Endothelial cell of umbilical vein (primary cell): Measurements from ENCODE around the gene SLC6A19. TPM values are rescaled to one million over a fixed set of nuclear protein-coding genes. Genes with fewer than 3 reads are reported as not detected.

Source experiments
- BruUV-seq: library from RNA; stranded (reverse); fragments of 400-500 nt; replicated peaks from 2 replicates; lab custom pipeline; 2021; lab: Mats Ljungman, UMichigan
- CTCF ChIA-PET: fragments of 300-600, 350-600 bp; sonication (Branson Sonifier 250); formaldehyde crosslinking; loops from one replicate; lab custom pipeline; 2021; ENCODE audit warnings: antibody characterized with exemption, inconsistent platforms; lab: Charles Lee
- POLR2A ChIA-PET: fragments of 300-600, 350-600 bp; sonication (Branson Sonifier 250); formaldehyde crosslinking; loops from one replicate; lab custom pipeline; 2021; ENCODE audit warnings: antibody characterized with exemption, inconsistent platforms; lab: Charles Lee
- DNase-seq: peaks from one replicate; pipeline ENCODE4 v3.0.0-alpha.2; 2011; ENCODE audit warnings: low read depth, low spot score
- FAIRE-seq: peaks from 2 replicates; lab custom pipeline; 2011; peaks lifted over from hg19 to GRCh38; lab: Jason Lieb, UNC
- H2AFZ ChIP-seq: 2 replicates; pipeline ENCODE4 v1.6.0; 2012; ENCODE audit warnings: low read depth, low read length, control low read depth, inconsistent platforms
- H3K27ac ChIP-seq: 2 replicates; pipeline ENCODE4 v1.5.1; 2011; ENCODE audit warnings: low read depth, mild to moderate bottlenecking, control low read depth, low read length, moderate library complexity; ENCODE audit not compliant: insufficient read depth
- H3K27me3 ChIP-seq, 2 experiments: 2 replicates each; pipeline versions ENCODE4 v1.6.0 to v1.6.1; 2011; ENCODE audit warnings: low read length in 2 of 2, mixed read lengths in 1 of 2; ENCODE audit not compliant: control insufficient read depth in 2 of 2, insufficient read depth in 2 of 2
- H3K36me3 ChIP-seq, 2 experiments: 2 replicates in 1 of 2; 3 replicates in 1 of 2; pipeline ENCODE4 v1.5.1; 2011; ENCODE audit warnings: low read length in 2 of 2, mild to moderate bottlenecking in 1 of 2, moderate library complexity in 1 of 2; ENCODE audit not compliant: control insufficient read depth in 2 of 2, insufficient read depth in 2 of 2; ENCODE audit errors: extremely low read depth in 1 of 2
- H3K4me1 ChIP-seq: 3 replicates; pipeline ENCODE4 v1.5.1; 2011; ENCODE audit warnings: mild to moderate bottlenecking, low read length; ENCODE audit not compliant: control insufficient read depth, insufficient read depth; ENCODE audit errors: extremely low read depth
- H3K4me2 ChIP-seq: 2 replicates; pipeline ENCODE4 v1.6.1; 2011; ENCODE audit warnings: low read length, control low read depth, mixed read lengths; ENCODE audit not compliant: insufficient read depth
- H3K4me3 ChIP-seq, 3 experiments: fragments of 200-600 bp in 1 of 3; sonication (generic), shearing (Covaris generic) in 1 of 3; replicated peaks in 1 of 3; 2 replicates each; pipeline ENCODE4 v1.5.1; 2011 to 2016; ENCODE audit warnings: control low read depth in 3 of 3, low read length in 3 of 3, mild to moderate bottlenecking in 2 of 3, inconsistent platforms in 1 of 3, low read depth in 1 of 3, moderate library complexity in 1 of 3; ENCODE audit not compliant: insufficient read depth in 1 of 3
- H3K79me2 ChIP-seq: 2 replicates; pipeline ENCODE4 v1.6.0; 2012; ENCODE audit warnings: low read length, inconsistent platforms; ENCODE audit not compliant: control insufficient read depth, insufficient read depth
- H3K9ac ChIP-seq: replicated peaks from 2 replicates; pipeline ENCODE3; 2011; ENCODE audit warnings: low read length, control low read depth; ENCODE audit not compliant: insufficient read depth; ENCODE audit errors: extremely low read depth
- H3K9me1 ChIP-seq: replicated peaks from 3 replicates; pipeline ENCODE4 v1.6.0; 2011; ENCODE audit warnings: mild to moderate bottlenecking, low read length; ENCODE audit not compliant: control insufficient read depth, insufficient read depth; ENCODE audit errors: extremely low read depth
- H3K9me3 ChIP-seq: replicated peaks from 2 replicates; pipeline ENCODE4 v1.5.1; 2012; ENCODE audit warnings: low read length, inconsistent platforms; ENCODE audit not compliant: control insufficient read depth, insufficient read depth
- H4K20me1 ChIP-seq: replicated peaks from 2 replicates; pipeline ENCODE3; 2011; ENCODE audit warnings: mild to moderate bottlenecking, low read length; ENCODE audit not compliant: control insufficient read depth, insufficient read depth; ENCODE audit errors: extremely low read depth
- EZH2 ChIP-seq: IDR thresholded peaks from 2 replicates; pipeline ENCODE4 v1.6.1; 2012; ENCODE audit warnings: borderline replicate concordance, low read depth, mild to moderate bottlenecking, moderate library complexity, low read length, inconsistent platforms; ENCODE audit not compliant: severe bottlenecking
- FOS ChIP-seq: IDR thresholded peaks from 2 replicates; pipeline ENCODE4 v1.6.1; 2011; ENCODE audit warnings: mild to moderate bottlenecking, low read length, moderate library complexity, borderline replicate concordance; ENCODE audit not compliant: insufficient read depth
- GATA2 ChIP-seq: IDR thresholded peaks from 2 replicates; pipeline ENCODE4 v1.7.0; 2011; ENCODE audit warnings: low read depth, mild to moderate bottlenecking, moderate library complexity, mixed read lengths, low read length; ENCODE audit not compliant: insufficient read length, insufficient read depth
- JUN ChIP-seq: IDR thresholded peaks from 2 replicates; pipeline ENCODE4 v1.6.1; 2011; ENCODE audit warnings: borderline replicate concordance, low read depth; ENCODE audit not compliant: insufficient read length, insufficient read depth
- MYC ChIP-seq: IDR thresholded peaks from one replicate; pipeline ENCODE4 v1.6.1; 2011; ENCODE audit warnings: mild to moderate bottlenecking, low read depth, low read length
- POLR2A ChIP-seq: IDR thresholded peaks from 2 replicates; pipeline ENCODE4 v1.6.1; 2012; ENCODE audit warnings: low read depth, mild to moderate bottlenecking, control low read depth, low read length
- POLR2AphosphoS5 ChIP-seq: IDR thresholded peaks from 2 replicates; pipeline ENCODE4 v1.6.1; 2012; ENCODE audit warnings: low read depth, mild to moderate bottlenecking, control low read depth, low read length, moderate library complexity; ENCODE audit not compliant: insufficient read depth
- dilution Hi-C: fragments of 300-500 bp; cut with MboI; formaldehyde crosslinking; loops from one replicate; pipeline ENCODE4 v1.15.0; 2019; ENCODE audit warnings: low sequenced_read_pairs; ENCODE audit not compliant: extremely low pct_ligation_motif_present
- intact Hi-C: fragments of 100-400 bp; cut with micrococcal nuclease; formaldehyde crosslinking; loops from one replicate; pipeline ENCODE4 v1.10.0; 2022
- polyA plus RNA-seq, 4 experiments: library from polyadenylated mRNA; depleted of rRNA in 3 of 4; stranded (reverse) in 3 of 4; unstranded in 1 of 4; fragments of >200 nt; gene quantifications; 2 replicates each; pipeline versions ENCODE4 v1.2.1 to v1.2.3, GENCODE V29; 2011 to 2012; ENCODE audit warnings: missing spikeins in 1 of 4
- total RNA-seq: library from RNA; stranded (reverse); gene quantifications from 2 replicates; pipeline ENCODE4 v1.2.3, GENCODE V29; 2021
- TF ChIP-seq, protein P1 (sequence below): IDR thresholded peaks from 2 replicates; pipeline ENCODE4 v1.6.1; 2011; ENCODE audit not compliant: insufficient read depth, insufficient read length
- TF ChIP-seq, protein P2 (sequence below), 2 donors: IDR thresholded peaks; 1 replicate in 1 of 2; 2 replicates in 1 of 2; pipeline ENCODE4 v1.5.1; 2011; ENCODE audit warnings: low read length in 2 of 2, mild to moderate bottlenecking in 2 of 2, moderate library complexity in 2 of 2, control low read depth in 1 of 2, inconsistent platforms in 1 of 2, low read depth in 1 of 2; ENCODE audit not compliant: insufficient read depth in 1 of 2; ENCODE audit errors: extremely low read depth in 1 of 2

Gene SLC6A19
- total and polyA plus RNA-seq, 2 donors (not counting 3 experiments of a cell fraction or from before 2014, with no cell fraction given): not detected

DNA sequence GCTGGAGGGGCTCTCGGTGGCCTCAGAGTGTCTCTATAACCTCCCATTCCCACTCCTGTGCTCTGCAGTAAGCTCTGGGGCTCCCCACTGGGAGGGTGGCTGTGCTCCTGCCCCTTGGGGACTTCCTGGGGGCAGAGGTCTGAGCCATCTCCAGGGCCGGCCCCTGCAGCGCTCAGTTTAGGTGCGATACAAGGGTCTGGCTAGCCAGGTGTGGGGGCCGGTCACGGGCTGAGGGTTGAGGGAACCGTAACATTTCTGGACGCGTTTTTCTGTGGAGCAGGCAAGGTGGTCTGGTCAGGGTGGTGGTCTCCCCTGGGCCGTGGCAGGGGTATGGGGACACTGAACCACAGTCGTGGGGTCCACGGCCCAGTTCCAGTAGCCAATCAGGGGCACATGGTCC lies 38.0 kb upstream of the SLC6A19 start:
- Histone ChIP-seq H3K4me3 (no peak overlapping the region), H3K4me2 (no peak overlapping the region), H3K27ac (no peak overlapping the region), H3K27me3 (peaks cover 0 to 3% of the 10 kb centered on the region in 2 experiments), H3K79me2 (no peaks in the 10 kb centered on the region), H3K4me1 (no peaks in the 10 kb centered on the region), H4K20me1 (no peaks in the 10 kb centered on the region), H3K36me3 (no peaks in the 10 kb centered on the region), H3K9me1 (no peaks in the 10 kb centered on the region), H3K9me3 (no peaks in the 10 kb centered on the region), H2AFZ (no peak overlapping the region), H3K9ac (no peak overlapping the region)
- CTCF ChIA-PET: interaction anchor here (1.1 kb wide), 1 partner anchor 25 kb away, joined by 3 read pairs; no protein-coding TSS in a partner anchor
- dilution Hi-C loops (no loop called here), intact Hi-C loops (no loop called here)
- BruUV-seq: no TSS peak
- TF ChIP-seq MYC: no peak
- TF ChIP-seq, protein P1, sequence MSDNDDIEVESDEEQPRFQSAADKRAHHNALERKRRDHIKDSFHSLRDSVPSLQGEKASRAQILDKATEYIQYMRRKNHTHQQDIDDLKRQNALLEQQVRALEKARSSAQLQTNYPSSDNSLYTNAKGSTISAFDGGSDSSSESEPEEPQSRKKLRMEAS: no peak
- TF ChIP-seq GATA2: no peak
- no peak for TF ChIP-seq EZH2
- TF ChIP-seq, protein P2, sequence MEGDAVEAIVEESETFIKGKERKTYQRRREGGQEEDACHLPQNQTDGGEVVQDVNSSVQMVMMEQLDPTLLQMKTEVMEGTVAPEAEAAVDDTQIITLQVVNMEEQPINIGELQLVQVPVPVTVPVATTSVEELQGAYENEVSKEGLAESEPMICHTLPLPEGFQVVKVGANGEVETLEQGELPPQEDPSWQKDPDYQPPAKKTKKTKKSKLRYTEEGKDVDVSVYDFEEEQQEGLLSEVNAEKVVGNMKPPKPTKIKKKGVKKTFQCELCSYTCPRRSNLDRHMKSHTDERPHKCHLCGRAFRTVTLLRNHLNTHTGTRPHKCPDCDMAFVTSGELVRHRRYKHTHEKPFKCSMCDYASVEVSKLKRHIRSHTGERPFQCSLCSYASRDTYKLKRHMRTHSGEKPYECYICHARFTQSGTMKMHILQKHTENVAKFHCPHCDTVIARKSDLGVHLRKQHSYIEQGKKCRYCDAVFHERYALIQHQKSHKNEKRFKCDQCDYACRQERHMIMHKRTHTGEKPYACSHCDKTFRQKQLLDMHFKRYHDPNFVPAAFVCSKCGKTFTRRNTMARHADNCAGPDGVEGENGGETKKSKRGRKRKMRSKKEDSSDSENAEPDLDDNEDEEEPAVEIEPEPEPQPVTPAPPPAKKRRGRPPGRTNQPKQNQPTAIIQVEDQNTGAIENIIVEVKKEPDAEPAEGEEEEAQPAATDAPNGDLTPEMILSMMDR (IDR thresholded peaks at IDR 0.05; ENCODE audit: extremely low read depth in 1 of 2, insufficient read depth in 1 of 2, low read depth in 1 of 2, low read length in 2 of 2): no peak
- TF ChIP-seq POLR2A: no peak
- no peak for TF ChIP-seq POLR2AphosphoS5
- no peak for TF ChIP-seq FOS
- no peak for TF ChIP-seq JUN
- FAIRE-seq (no peak), DNase-seq (no peak)
- POLR2A ChIA-PET: no interaction called here
